GM12801 (cell line): ENCODE results near the gene WDR73.

Experiments
- CTCF ChIP-seq: IDR thresholded peaks from one replicate; pipeline ENCODE4 v1.5.1; 2011; ENCODE audit warnings: control low read depth; ENCODE audit not compliant: insufficient read length; ENCODE audit errors: extremely low read depth

The WDR73 gene

GRCh38 chr15:84606653-84607120 is 47.4 kb downstream of the WDR73 start:
- no peak for TF ChIP-seq CTCF

- TF ChIP-seq CTCF = no peak
Measured at GRCh38 chr15:84605554-84605882, 48.6 kb downstream of the WDR73 start.

- TF ChIP-seq CTCF = no peak
Measured at GRCh38 chr15:84604826-84605553, 49.1 kb downstream of the WDR73 start.

- no peak for TF ChIP-seq CTCF
Measured at GRCh38 chr15:84603630-84604379, 50.3 kb downstream of the WDR73 start.

DNA sequence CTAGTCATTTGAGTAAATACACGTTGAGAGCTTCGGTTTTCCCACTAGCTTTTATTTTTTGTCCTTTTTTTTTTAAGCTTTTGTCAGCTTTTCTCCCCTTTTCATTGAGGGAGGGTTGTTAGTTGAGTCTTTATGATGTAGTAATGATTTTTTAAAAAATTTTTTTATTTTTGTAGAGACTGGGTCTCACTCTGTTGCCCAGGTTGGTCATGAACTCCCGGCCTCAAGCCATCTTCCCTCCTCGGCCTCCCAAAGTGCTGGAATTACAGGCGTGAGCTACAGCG is 52.6 kb downstream of the WDR73 start:
- no peak for TF ChIP-seq CTCF

DNA sequence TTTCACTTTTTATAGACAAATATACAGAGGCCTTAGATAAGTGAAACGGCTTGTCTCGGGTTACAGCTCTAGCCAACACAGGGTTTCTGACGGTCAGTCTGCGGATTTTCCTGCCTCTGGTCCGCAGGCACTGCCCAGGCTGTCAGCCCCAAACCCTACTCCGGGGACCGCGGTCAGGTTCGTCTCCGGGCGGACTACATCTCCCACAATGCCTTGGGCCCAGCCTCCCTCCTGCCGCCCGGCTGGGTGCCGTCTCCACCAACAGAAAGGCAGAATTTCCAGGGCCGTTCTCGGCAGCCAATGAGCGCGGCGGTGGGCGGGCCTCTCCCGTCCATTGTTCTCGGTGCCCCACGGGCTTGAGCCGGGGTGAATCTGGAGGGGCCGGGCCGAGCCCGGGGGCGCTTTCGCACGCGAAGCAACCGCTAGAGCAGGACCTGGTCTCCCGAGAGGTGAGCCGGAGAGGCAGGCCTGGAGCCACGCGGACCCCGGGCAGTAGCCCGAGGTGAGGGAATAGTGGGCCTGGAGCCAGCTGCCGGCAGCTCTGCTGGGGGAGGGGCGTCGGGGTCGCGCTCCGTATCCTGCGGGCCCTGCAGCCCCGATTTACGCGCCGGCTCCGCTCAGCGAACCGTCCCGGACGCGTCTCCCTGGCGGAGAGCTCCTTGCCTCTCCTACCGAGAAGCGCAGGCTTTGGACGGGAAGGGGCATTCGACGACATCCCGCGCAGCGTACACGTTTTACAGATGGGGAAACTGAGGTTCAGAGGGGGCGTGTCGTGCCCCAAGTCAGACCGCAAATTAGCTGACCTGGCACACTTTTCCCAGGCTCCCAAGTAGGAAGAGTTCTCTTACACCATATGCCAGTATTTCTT is 53.2 kb downstream of the WDR73 start, which contains the start of gene ZSCAN2:
Gene ZSCAN2 (plus strand): TSS at position 323 of the 868 bp plus-strand sequence. CDS start 2,919 bp downstream, outside the sequence.
- no peak for TF ChIP-seq CTCF

GRCh38 chr15:84600331-84600686 is 53.8 kb downstream of the WDR73 start:
- no peak for TF ChIP-seq CTCF
